Ovary (tissue), 3 donors: ENCODE results near the gene CPLANE1.

Experiments
- POLR2A ChIP-seq: fragments of 450-650 bp; IDR thresholded peaks from one replicate; pipeline ENCODE4 v1.6.1; 2017; ENCODE audit warnings: antibody characterized with exemption, mild to moderate bottlenecking, moderate library complexity
- TF ChIP-seq, protein P1 (sequence below), 3 donors: fragments of 450-650 bp in 2 of 3; fragments of 200-600 bp in 1 of 3; IDR thresholded peaks; one replicate each; pipeline versions ENCODE4 v1.5.1 to v1.8.0; 2016 to 2022; ENCODE audit warnings: antibody characterized with exemption in 3 of 3, mild to moderate bottlenecking in 1 of 3
- donor health status: DM: no; HTN: no; CAD: no.

DNA sequence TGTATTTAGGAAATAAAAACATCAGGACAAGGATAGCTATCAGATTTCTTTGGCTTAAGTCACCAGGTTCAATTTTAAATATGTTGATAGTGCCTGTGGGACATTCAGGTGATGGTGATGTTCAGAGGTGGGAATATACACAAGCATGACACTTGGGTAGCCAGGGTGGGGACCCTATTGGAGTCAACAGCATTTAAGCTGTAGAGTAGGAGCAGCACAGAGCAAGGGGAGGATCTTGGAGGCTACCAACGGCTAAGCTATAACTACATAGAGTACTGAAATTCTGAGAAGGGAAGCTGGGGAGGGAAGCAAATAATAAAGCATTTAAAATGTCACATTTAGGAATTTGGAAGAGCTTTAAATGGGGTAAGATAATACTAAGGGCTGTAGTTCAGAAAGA lies 177.7 kb downstream of the CPLANE1 start:
- TF ChIP-seq, protein P1, sequence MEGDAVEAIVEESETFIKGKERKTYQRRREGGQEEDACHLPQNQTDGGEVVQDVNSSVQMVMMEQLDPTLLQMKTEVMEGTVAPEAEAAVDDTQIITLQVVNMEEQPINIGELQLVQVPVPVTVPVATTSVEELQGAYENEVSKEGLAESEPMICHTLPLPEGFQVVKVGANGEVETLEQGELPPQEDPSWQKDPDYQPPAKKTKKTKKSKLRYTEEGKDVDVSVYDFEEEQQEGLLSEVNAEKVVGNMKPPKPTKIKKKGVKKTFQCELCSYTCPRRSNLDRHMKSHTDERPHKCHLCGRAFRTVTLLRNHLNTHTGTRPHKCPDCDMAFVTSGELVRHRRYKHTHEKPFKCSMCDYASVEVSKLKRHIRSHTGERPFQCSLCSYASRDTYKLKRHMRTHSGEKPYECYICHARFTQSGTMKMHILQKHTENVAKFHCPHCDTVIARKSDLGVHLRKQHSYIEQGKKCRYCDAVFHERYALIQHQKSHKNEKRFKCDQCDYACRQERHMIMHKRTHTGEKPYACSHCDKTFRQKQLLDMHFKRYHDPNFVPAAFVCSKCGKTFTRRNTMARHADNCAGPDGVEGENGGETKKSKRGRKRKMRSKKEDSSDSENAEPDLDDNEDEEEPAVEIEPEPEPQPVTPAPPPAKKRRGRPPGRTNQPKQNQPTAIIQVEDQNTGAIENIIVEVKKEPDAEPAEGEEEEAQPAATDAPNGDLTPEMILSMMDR (IDR thresholded peaks at IDR 0.05): no peak
- no peak for TF ChIP-seq POLR2A
